Small intestine (tissue), 7 donors: ENCODE measurements around the gene NRXN3. TPM values are rescaled to one million over a fixed set of nuclear protein-coding genes. Genes with fewer than 3 reads are reported as not detected.

Source experiments
- DNase-seq, 2 donors: peaks; one replicate each; pipeline versions ENCODE4 v3.0.0 to v3.0.0-alpha.2; 2013
- FAIRE-seq: peaks from 2 replicates; lab custom pipeline; 2012; peaks lifted over from hg19 to GRCh38; lab: Jason Lieb, UNC
- H3K27ac ChIP-seq, 3 donors: one replicate each; pipeline ENCODE4 v1.5.1; 2013; ENCODE audit warnings: low read length in 2 of 3, mild to moderate bottlenecking in 2 of 3, control low read depth in 1 of 3, inconsistent platforms in 1 of 3, low read depth in 1 of 3, moderate library complexity in 1 of 3
- H3K27me3 ChIP-seq, 3 donors: one replicate each; pipeline ENCODE4 v1.6.1; 2013; ENCODE audit warnings: low read length in 3 of 3, inconsistent platforms in 1 of 3; ENCODE audit not compliant: control insufficient read depth in 3 of 3, insufficient read depth in 3 of 3
- H3K36me3 ChIP-seq, 3 donors: one replicate each; pipeline ENCODE4 v1.6.1; 2013; ENCODE audit warnings: low read length in 3 of 3, inconsistent platforms in 1 of 3, low read depth in 1 of 3, mild to moderate bottlenecking in 1 of 3, moderate library complexity in 1 of 3; ENCODE audit not compliant: control insufficient read depth in 3 of 3, insufficient read depth in 2 of 3
- H3K4me1 ChIP-seq, 3 donors: one replicate each; pipeline ENCODE4 v1.6.1; 2013; ENCODE audit warnings: low read length in 2 of 3, inconsistent platforms in 1 of 3, low read depth in 1 of 3, mild to moderate bottlenecking in 1 of 3, moderate library complexity in 1 of 3; ENCODE audit not compliant: control insufficient read depth in 3 of 3, insufficient read depth in 2 of 3
- H3K4me3 ChIP-seq, 3 donors: one replicate each; pipeline ENCODE4 v1.5.1; 2013; ENCODE audit warnings: low read length in 3 of 3, control low read depth in 1 of 3, inconsistent platforms in 1 of 3, low read depth in 1 of 3, mild to moderate bottlenecking in 1 of 3, moderate library complexity in 1 of 3
- H3K9me3 ChIP-seq, 2 donors: one replicate each; pipeline ENCODE4 v1.6.1; 2013; ENCODE audit warnings: low read depth in 1 of 2, low read length in 1 of 2; ENCODE audit not compliant: control insufficient read depth in 2 of 2, insufficient read depth in 1 of 2
- WGBS, 3 donors: extraction: QIAGEN DNeasy Blood & Tissue Kit; methylation state at CpG; one replicate each; pipeline ENCODE4 v1.1.7; 2013; 5-methylcytosine and 5-hydroxymethylcytosine counted together
- polyA plus RNA-seq, 4 donors: library from polyadenylated mRNA; stranded (reverse) in 3 of 4; unstranded in 1 of 4; fragments of 200-250 nt in 3 of 4; fragments of 120-200 nt in 1 of 4; gene quantifications; one replicate each; pipeline versions ENCODE4 v1.2.1 to v1.2.3, GENCODE V29; 2013
- donor health status: healthy with polysubstance abuse.
- donor health status: control.
- donor health status: control.
- donor health status: Bipolar disorder and iron deficiency.
- donor health status: healthy.

The NRXN3 gene
- polyA plus RNA-seq, 4 donors = 2.3 TPM; not detected in 2

DNA sequence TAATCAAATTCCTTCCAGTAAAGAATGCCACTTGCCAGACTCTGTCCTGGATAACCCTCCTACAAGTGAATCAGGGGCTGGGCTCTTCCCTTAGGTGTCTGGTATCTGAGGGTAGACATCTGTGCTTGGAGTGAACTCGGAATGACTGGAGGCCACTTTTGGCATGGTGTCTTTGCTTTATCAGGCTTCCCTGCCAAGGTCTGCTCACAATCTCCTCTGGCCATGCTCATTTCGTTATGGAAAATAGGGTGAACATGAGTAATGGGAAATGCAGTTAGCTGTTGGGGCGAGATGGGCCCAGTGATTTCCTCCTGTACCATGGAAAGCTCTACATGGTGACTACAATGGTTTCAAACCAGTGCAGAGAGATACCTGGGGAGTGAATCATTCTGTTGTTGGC lies 212.9 kb downstream of the NRXN3 start:
- H3K4me1 ChIP-seq = no peaks in the 10 kb centered on the region
- WGBS, 3 donors = 57 to 67% (median 64%) methylated on average over 3 of the region's 3 CpGs
- no peak overlapping the region for H3K4me3 ChIP-seq
- no peaks in the 10 kb centered on the region for H3K9me3 ChIP-seq
- no peak for DNase-seq
- no peak overlapping the region for H3K27ac ChIP-seq
- no peaks in the 10 kb centered on the region for H3K36me3 ChIP-seq
- H3K27me3 ChIP-seq = no peaks in the 10 kb centered on the region
- no peak for FAIRE-seq

DNA sequence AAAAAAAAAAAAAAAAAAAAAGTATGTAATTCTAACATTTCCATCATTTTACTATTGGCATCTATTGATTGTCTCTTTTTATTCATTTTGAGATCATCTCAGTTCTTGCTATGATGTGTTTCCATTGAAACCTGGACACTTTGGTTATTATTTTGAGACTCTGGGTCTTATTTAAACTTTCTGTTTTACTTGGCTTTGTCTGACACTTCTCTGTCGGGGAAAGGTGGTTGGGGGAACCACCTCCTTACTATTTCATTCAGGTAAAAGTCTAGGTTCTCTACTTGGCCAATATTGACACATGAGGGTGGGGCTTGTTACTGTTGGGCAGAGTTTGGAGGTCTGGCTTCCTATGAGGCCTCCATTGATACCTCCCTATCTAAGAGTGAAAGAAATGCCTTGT lies 228.0 kb downstream of the NRXN3 start:
- H3K9me3 ChIP-seq = no peaks in the 10 kb centered on the region
- peaks cover 0 to under 1% (median 0%) of the 10 kb centered on the region in 3 donors for H3K27me3 ChIP-seq
- DNase-seq (no peak), FAIRE-seq (no peak)
- no peaks in the 10 kb centered on the region for H3K4me1 ChIP-seq
- H3K27ac ChIP-seq = no peak overlapping the region
- H3K4me3 ChIP-seq = no peak overlapping the region
- no peaks in the 10 kb centered on the region for H3K36me3 ChIP-seq
- 23 to 54% (median 32%) methylated on average over 1 of the region's 1 CpG for WGBS, 3 donors

DNA sequence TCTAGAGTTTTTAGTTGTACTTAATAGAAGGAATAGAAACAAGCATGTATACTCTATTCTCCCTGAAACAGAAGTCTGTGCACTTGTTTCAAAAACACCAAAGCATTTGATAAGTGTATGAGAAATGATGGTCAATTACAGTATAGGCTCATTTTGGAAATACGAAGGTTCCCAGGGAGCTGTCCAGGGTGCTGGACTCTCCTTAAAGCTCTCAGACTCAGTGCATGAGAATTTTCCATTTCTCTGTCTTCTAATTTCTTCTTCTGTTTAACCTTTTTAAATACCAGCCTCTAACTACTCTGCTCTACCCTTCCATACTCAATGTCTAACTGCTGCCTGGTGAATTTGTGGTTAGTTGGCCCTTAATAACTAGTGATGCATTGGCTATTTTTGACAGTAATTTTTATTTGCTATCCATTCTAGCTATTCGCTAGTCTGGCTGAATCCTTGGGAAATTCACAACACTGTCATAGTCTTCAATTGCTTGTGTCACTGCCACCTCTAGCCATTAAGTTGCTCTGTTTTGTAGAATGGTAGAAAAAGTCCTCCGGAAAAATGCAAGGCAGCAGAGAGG lies 229.2 kb downstream of the NRXN3 start:
- DNase-seq (peak in 1 of 2 donors; percentile 11), FAIRE-seq (no peak)
- Histone ChIP-seq H3K27ac (no peak overlapping the region), H3K36me3 (no peaks in the 10 kb centered on the region), H3K9me3 (no peaks in the 10 kb centered on the region), H3K4me1 (no peaks in the 10 kb centered on the region), H3K27me3 (peaks cover 0 to 5% (median 0%) of the 10 kb centered on the region in 3 donors), H3K4me3 (no peak overlapping the region)
- 54 to 57% (median 55%) methylated on average over 3 of the region's 3 CpGs for WGBS, 3 donors

DNA sequence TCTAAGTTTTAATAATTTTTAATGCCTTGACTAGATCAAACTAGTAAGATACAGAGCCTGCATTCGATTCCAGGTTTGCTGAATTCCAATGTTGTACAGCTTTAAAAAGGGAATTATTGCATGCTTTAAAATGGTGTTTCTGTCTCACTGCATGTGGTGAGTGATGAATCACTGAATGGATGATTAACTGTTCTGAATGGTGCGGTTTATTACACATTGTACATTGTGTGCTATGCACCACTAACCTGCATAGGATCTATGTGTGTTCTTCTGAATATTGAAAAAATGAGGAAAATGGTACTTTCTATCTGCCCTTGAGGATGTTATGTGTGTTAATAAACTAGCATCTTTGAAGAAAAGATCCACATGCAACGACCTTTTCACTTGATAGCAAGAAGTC lies 231.7 kb downstream of the NRXN3 start:
- Histone ChIP-seq H3K27ac (no peak overlapping the region), H3K4me3 (no peak overlapping the region), H3K9me3 (no peaks in the 10 kb centered on the region), H3K36me3 (no peaks in the 10 kb centered on the region), H3K27me3 (peaks cover 0 to 5% (median 0%) of the 10 kb centered on the region in 3 donors), H3K4me1 (no peaks in the 10 kb centered on the region)
- 64 to 78% (median 75%) methylated on average over 3 of the region's 3 CpGs for WGBS, 3 donors
- FAIRE-seq = no peak
- DNase-seq = no peak

DNA sequence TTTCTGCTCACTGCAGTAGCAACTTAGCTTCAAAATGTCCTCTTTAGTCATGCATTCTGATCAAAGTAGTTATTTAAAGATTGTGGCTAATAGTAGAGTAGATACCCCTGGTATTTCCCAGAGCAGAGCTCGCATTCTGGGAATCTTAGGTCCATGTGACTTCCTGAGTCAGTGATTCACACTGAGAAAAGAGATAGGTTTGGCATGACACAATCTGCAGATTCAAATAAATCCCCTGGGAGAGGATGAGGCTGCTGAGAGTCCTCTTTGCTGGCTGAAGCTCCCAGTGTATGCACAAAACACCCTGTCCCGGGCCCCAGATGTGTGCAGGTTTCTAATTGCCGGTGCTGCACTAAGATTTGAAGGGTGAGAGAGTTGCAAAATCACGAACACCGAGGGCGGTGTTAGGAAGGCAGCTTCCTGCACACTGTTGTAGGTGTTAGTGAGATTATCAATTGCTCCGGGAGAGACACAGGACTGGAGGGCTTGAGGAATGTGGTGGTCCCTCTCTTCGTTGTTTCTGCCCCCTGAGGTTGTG lies 233.2 kb downstream of the NRXN3 start:
- FAIRE-seq = no peak

DNA sequence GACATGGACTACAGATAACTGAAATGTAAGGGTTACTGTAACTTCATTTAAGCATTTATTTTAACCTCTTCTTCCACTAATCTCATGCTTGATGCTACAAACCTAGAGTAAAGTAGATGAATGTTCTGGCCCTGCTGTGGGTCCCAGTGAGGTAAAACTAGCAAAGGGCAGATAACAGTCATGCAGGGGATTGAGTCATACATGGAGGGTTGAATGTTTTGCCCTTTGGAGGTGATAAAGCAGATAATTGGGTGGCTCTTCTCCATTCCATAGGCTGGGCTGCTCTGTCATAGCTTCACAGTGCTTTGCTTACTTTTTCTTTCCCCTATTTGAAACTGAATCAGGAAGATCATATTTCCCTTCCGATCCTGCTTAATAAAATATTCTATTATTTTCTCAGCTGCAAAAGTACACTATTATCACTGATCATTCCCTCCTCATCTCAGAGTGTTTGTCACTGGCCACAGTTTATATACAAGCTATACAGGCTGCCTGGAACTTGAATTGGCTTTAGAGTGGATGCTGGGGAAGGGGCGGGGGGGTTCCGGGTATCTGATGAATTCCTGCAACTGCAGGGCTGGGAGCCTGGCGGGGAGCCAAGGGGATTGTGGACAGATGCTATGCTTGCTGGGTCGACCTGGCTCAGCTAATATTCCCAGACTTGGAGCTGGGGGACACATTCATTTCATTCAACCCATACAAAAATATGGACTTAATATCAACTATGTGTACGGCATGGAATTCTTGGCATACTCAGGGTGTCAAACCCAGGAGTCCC lies 235.1 kb downstream of the NRXN3 start:
- WGBS, 3 donors = 56 to 70% (median 64%) methylated on average over 6 of the region's 6 CpGs
- H3K36me3 ChIP-seq = no peaks in the 10 kb centered on the region
- H3K4me1 ChIP-seq = no peaks in the 10 kb centered on the region
- no peak overlapping the region for H3K4me3 ChIP-seq
- H3K9me3 ChIP-seq = no peaks in the 10 kb centered on the region
- DNase-seq (no peak), FAIRE-seq (no peak)
- peaks cover 0 to 5% (median 0%) of the 10 kb centered on the region in 3 donors for H3K27me3 ChIP-seq
- H3K27ac ChIP-seq = no peak overlapping the region

More for the DNA sequence above, 233.2 kb downstream of the NRXN3 start:
- Histone ChIP-seq H3K36me3 (no peaks in the 10 kb centered on the region), H3K27me3 (peaks cover 0 to 5% (median 0%) of the 10 kb centered on the region in 3 donors), H3K27ac (no peak overlapping the region), H3K4me1 (no peaks in the 10 kb centered on the region), H3K4me3 (no peak overlapping the region), H3K9me3 (no peaks in the 10 kb centered on the region)
- 23 to 35% (median 28%) methylated on average over 8 of the region's 8 CpGs for WGBS, 3 donors
- no peak for DNase-seq

DNA sequence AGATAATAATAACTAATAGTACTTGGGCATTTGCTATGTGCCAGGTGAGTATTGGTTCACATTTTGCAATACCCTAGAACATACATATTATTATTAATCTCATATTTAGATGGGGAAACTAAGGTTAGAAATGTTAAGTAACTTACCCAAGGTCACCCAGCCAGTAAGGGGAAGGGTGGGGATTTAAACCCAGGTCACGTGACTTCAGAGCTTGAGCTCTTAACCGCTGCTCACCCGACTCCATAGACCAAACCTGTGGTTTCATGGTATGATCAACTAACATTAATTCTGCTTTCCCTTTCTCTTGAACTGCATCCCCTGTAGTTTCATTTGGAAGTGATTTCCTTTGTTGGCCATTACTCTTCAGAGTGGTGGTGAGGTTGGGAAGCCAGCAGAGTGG lies 242.3 kb downstream of the NRXN3 start:
- FAIRE-seq (no peak), DNase-seq (no peak)
- H3K27ac ChIP-seq = no peak overlapping the region
- no peaks in the 10 kb centered on the region for H3K27me3 ChIP-seq
- 88 to 89% (median 88%) methylated on average over 3 of the region's 3 CpGs for WGBS, 3 donors
- no peaks in the 10 kb centered on the region for H3K4me1 ChIP-seq
- no peaks in the 10 kb centered on the region for H3K9me3 ChIP-seq
- H3K36me3 ChIP-seq = no peaks in the 10 kb centered on the region
- H3K4me3 ChIP-seq = no peak overlapping the region

DNA sequence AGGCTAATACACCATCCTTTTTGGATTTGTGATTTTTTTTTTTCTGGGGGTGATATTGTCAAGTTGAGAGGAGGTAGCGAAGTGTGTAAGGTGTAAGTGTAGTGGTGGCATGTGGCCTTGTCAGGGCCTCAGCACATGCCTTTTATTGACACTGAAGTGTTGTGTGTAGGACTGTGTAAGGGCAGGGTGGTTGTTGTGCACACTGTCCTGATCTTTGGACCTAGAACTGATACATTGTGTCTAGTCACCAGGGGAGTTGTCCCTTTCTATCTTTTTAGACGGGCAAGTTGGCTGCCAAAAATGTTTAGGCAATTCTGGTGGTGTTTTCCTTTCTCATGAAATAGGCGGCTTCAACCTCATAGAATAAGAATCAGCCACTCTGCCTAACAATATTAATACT lies 244.0 kb downstream of the NRXN3 start:
- Histone ChIP-seq H3K36me3 (no peaks in the 10 kb centered on the region), H3K27ac (no peak overlapping the region), H3K27me3 (no peaks in the 10 kb centered on the region), H3K9me3 (no peaks in the 10 kb centered on the region), H3K4me1 (no peaks in the 10 kb centered on the region), H3K4me3 (no peak overlapping the region)
- DNase-seq = no peak
- WGBS, 3 donors = 64 to 78% (median 68%) methylated on average over 3 of the region's 3 CpGs
- FAIRE-seq = no peak
